BJ (cell line): ENCODE data around the gene CLIC3. TPM values are rescaled to one million over a fixed set of nuclear protein-coding genes. Genes with fewer than 3 reads are reported as not detected.

ENCODE experiments used
- CTCF ChIA-PET: fragments of 350-600 bp; formaldehyde crosslinking; extraction: SDS; loops from one replicate; lab custom pipeline; 2021; ENCODE audit warnings: antibody characterized with exemption, inconsistent platforms; lab: Yijun Ruan, JAX
- POLR2A ChIA-PET: fragments of 300-600 bp; sonication (Branson Sonifier 250); formaldehyde crosslinking; extraction: SDS; loops from one replicate; lab custom pipeline; 2021; ENCODE audit warnings: antibody characterized with exemption; lab: Charles Lee
- DNase-seq: peaks from one replicate; pipeline ENCODE4 v3.0.0-alpha.2; 2011; ENCODE audit warnings: low read depth
- H3K27me3 ChIP-seq: 2 replicates; pipeline ENCODE4 v1.6.0; 2011; ENCODE audit warnings: low read length; ENCODE audit not compliant: control insufficient read depth, insufficient read depth
- H3K36me3 ChIP-seq: 2 replicates; pipeline ENCODE4 v1.5.1; 2011; ENCODE audit warnings: low read length; ENCODE audit not compliant: control insufficient read depth, insufficient read depth
- H3K4me3 ChIP-seq: 2 replicates; pipeline ENCODE4 v1.5.1; 2011; ENCODE audit warnings: low read depth, mild to moderate bottlenecking, control low read depth, low read length
- CTCF ChIP-seq: IDR thresholded peaks from 2 replicates; pipeline ENCODE4 v1.5.1; 2011; ENCODE audit warnings: low read depth, mild to moderate bottlenecking, control low read depth, inconsistent platforms, low read length, moderate library complexity; ENCODE audit not compliant: insufficient read depth
- polyA plus RNA-seq: library from polyadenylated mRNA; depleted of rRNA; stranded (reverse); fragments of >200 nt; gene quantifications from 2 replicates; pipeline ENCODE4 v1.2.3, GENCODE V29; 2011

The CLIC3 gene
- polyA plus RNA-seq, 1 experiment, result 4.0 TPM

- H3K36me3 ChIP-seq, result no peaks in the 10 kb centered on the region
- ChIA-PET CTCF (no interaction called here), POLR2A (interaction anchor here (0.6 kb wide), 1 partner anchor 120 kb away, joined by 3 read pairs; the partner anchor contains the start of gene AJM1)
- H3K4me3 ChIP-seq, result no peak overlapping the region
- no peak for TF ChIP-seq CTCF
- H3K27me3 ChIP-seq, result no peaks in the 10 kb centered on the region; the same call in 1 of the 2 replicates
- no peak for DNase-seq
Observed at GRCh38 chr9:136962163-136962562, 34.2 kb downstream of the CLIC3 start.

- Histone ChIP-seq H3K27me3 (no peaks in the 10 kb centered on the region; the same call in 1 of the 2 replicates), H3K36me3 (no peaks in the 10 kb centered on the region), H3K4me3 (no peak overlapping the region)
- POLR2A ChIA-PET, result no interaction called here
- DNase-seq, result no peak
- no peak for TF ChIP-seq CTCF
- CTCF ChIA-PET, result interaction anchor here (1.1 to 2.8 kb wide), 2 partner anchors 14 to 16 kb away, joined by 3 to 8 read pairs; partner anchors contain the start of gene C8G
Observed at GRCh38 chr9:136961279-136962065, 34.9 kb downstream of the CLIC3 start.

- POLR2A ChIA-PET, result no interaction called here
- CTCF ChIA-PET, result interaction anchor here (1.1 to 2.8 kb wide), 2 partner anchors 13 to 16 kb away, joined by 3 to 8 read pairs; partner anchors contain the start of gene C8G
- no peak for TF ChIP-seq CTCF
- Histone ChIP-seq H3K4me3 (no peak overlapping the region), H3K27me3 (no peaks in the 10 kb centered on the region; the same call in 1 of the 2 replicates), H3K36me3 (no peaks in the 10 kb centered on the region)
- no peak for DNase-seq
Observed at GRCh38 chr9:136960938-136961275, 35.5 kb downstream of the CLIC3 start.

GRCh38 chr9:136960212-136960937, 36.0 kb downstream of the CLIC3 start:
- Histone ChIP-seq H3K36me3 (no peaks in the 10 kb centered on the region), H3K27me3 (no peaks in the 10 kb centered on the region; the same call in 1 of the 2 replicates), H3K4me3 (no peak overlapping the region)
- POLR2A ChIA-PET, result no interaction called here
- TF ChIP-seq CTCF, result no peak
- DNase-seq, result no peak
- CTCF ChIA-PET, result interaction anchor here (0.7 to 2.8 kb wide), 6 partner anchors 12 to 135 kb away, joined by 3 to 8 read pairs (median 3); partner anchors contain the start of genes C8G and FBXW5
